Peyer's patch (tissue), 4 donors: ENCODE results near the gene CLDN18. TPM values are rescaled to one million over a fixed set of nuclear protein-coding genes. Genes with fewer than 3 reads are reported as not detected.

Experiments
- DNase-seq, 3 donors: peaks; one replicate each; pipeline ENCODE4 v3.0.0-alpha.2; 2017 to 2019
- H3K27ac ChIP-seq, 4 donors: fragments of 200-600 bp; sonication (generic); one replicate each; pipeline ENCODE4 v1.5.1; 2016 to 2019
- H3K27me3 ChIP-seq, 2 donors: fragments of 200-600 bp; sonication (generic); one replicate each; pipeline ENCODE4 v1.5.1; 2019
- H3K36me3 ChIP-seq, 3 donors: fragments of 200-600 bp; sonication (generic); one replicate each; pipeline ENCODE4 v1.5.1; 2016 to 2019
- H3K4me1 ChIP-seq, 4 donors: fragments of 200-600 bp; sonication (generic); one replicate each; pipeline ENCODE4 v1.5.1; 2016 to 2019
- H3K4me3 ChIP-seq, 4 donors: fragments of 200-600 bp; sonication (generic); 1 replicate in 3 of 4; 2 replicates in 1 of 4; pipeline ENCODE4 v1.5.1; 2016 to 2019; ENCODE audit warnings: mild to moderate bottlenecking in 1 of 4
- H3K9me3 ChIP-seq, 4 donors: fragments of 200-600 bp; sonication (generic); one replicate each; pipeline ENCODE4 v1.5.1; 2016 to 2019; ENCODE audit warnings: mild to moderate bottlenecking in 1 of 4
- POLR2A ChIP-seq, 2 donors: fragments of 450-650 bp; IDR thresholded peaks; one replicate each; pipeline ENCODE4 v1.5.1; 2017; ENCODE audit warnings: antibody characterized with exemption in 2 of 2, mild to moderate bottlenecking in 2 of 2, moderate library complexity in 2 of 2
- total RNA-seq, 4 donors: library from RNA; depleted of rRNA; stranded (reverse); fragments of >200 nt; gene quantifications; one replicate each; pipeline ENCODE4 v1.1.0, GENCODE V29; 2016
- TF ChIP-seq, protein P1 (sequence below), 6 experiments: fragments of 450-650 bp in 4 of 6; fragments of 200-600 bp in 2 of 6; sonication (generic) in 1 of 6; IDR thresholded peaks; one replicate each; pipeline ENCODE4 v1.5.1; 2017 to 2019; ENCODE audit warnings: antibody characterized with exemption in 6 of 6, mild to moderate bottlenecking in 3 of 6, moderate library complexity in 1 of 6

Gene CLDN18
- total RNA-seq, 4 donors from 2014 or later, result not detected

DNA sequence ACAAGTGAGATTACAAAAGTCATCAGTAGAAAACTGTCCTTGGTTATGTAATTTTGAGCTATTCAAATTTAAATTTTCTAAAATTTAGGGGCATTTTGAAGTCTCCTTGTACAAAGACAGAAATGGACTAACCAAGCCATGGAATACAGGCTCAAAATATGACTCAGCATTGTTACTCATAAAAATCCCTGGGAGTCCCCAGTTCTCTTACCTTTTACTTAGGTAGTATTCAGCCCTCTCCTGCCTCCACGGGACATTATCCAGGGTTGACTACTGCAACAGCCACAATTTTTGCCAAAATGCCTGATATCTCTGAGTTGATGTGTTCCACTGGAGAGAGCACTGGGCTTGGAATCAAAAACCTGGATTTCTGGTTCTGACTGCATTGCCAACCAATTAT is 25.0 kb downstream of the CLDN18 start:
- H3K9me3 ChIP-seq, result no peaks in the 10 kb centered on the region
- no peaks in the 10 kb centered on the region for H3K4me1 ChIP-seq
- no peaks in the 10 kb centered on the region for H3K27me3 ChIP-seq
- no peaks in the 10 kb centered on the region for H3K36me3 ChIP-seq
- no peak for DNase-seq
- no peak overlapping the region for H3K27ac ChIP-seq
- TF ChIP-seq, protein P1, sequence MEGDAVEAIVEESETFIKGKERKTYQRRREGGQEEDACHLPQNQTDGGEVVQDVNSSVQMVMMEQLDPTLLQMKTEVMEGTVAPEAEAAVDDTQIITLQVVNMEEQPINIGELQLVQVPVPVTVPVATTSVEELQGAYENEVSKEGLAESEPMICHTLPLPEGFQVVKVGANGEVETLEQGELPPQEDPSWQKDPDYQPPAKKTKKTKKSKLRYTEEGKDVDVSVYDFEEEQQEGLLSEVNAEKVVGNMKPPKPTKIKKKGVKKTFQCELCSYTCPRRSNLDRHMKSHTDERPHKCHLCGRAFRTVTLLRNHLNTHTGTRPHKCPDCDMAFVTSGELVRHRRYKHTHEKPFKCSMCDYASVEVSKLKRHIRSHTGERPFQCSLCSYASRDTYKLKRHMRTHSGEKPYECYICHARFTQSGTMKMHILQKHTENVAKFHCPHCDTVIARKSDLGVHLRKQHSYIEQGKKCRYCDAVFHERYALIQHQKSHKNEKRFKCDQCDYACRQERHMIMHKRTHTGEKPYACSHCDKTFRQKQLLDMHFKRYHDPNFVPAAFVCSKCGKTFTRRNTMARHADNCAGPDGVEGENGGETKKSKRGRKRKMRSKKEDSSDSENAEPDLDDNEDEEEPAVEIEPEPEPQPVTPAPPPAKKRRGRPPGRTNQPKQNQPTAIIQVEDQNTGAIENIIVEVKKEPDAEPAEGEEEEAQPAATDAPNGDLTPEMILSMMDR (IDR thresholded peaks at IDR 0.05), result no peak
- no peak for TF ChIP-seq POLR2A (IDR thresholded peaks at IDR 0.05)
- no peak overlapping the region for H3K4me3 ChIP-seq

DNA sequence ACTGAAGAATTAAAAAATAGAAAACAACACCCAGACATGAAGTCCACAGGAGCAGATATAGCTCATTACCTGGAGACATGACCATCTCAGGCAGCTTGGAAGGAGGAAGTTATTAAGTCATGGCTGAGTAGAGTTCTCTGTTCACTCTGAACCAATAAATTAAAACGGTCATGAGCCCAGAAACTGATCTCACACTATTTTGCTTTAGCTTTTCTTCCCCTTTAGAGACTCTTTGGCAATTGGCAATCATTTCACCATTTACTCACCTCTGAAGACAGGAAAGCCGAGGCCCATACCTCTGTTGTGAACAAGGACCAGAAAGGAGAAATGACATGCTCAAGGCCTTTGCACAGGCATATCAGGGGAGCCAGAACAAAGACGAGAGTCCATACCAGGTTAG is 26.6 kb downstream of the CLDN18 start:
- Histone ChIP-seq H3K27ac (no peak overlapping the region), H3K4me3 (no peak overlapping the region), H3K27me3 (no peaks in the 10 kb centered on the region), H3K36me3 (no peaks in the 10 kb centered on the region), H3K9me3 (no peaks in the 10 kb centered on the region), H3K4me1 (no peaks in the 10 kb centered on the region)
- no peak for DNase-seq
- TF ChIP-seq POLR2A (IDR thresholded peaks at IDR 0.05), result no peak
- TF ChIP-seq, protein P1 (IDR thresholded peaks at IDR 0.05), result no peak

DNA sequence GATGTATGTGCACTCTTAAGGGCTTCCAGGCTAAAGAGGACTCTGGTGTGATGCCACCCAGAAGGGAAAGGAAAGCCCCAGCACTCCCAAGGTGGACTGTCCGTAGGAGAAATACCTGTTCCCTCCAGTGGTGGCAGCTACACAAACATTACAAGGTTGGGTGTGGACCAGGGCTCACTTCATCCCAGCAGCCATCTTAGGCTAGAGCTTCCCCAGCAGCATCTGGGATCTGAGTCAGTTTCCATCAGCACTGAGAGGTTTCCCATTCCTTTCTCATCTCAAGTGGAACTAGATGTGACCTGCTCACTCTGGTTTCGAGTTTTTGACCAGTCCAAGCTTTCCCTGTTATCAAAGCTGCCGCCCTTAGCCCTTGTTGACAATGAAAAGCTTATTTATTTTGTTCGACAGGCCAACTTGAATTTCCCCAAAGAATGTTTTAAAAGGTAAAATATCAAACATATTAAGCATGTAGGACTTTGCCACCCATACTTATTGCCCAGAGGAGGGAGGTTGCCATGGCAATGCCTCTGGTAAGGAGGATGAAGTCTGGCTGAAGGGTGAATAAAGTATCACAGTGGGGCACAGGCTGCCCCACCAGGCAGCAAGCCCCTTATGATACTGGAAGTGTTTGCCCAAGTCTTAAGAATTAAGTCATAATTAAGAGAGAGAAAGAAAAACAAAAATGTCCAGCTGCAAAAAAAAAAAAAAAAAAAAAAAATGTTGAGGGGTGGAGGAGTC is 28.9 kb downstream of the CLDN18 start:
- no peak overlapping the region for H3K27ac ChIP-seq
- no peak for TF ChIP-seq POLR2A (IDR thresholded peaks at IDR 0.05)
- TF ChIP-seq, protein P1 (IDR thresholded peaks at IDR 0.05), result no peak
- H3K9me3 ChIP-seq, result no peaks in the 10 kb centered on the region
- no peak for DNase-seq
- no peaks in the 10 kb centered on the region for H3K27me3 ChIP-seq
- no peaks in the 10 kb centered on the region for H3K4me1 ChIP-seq
- H3K36me3 ChIP-seq, result no peaks in the 10 kb centered on the region
- H3K4me3 ChIP-seq, result no peak overlapping the region

DNA sequence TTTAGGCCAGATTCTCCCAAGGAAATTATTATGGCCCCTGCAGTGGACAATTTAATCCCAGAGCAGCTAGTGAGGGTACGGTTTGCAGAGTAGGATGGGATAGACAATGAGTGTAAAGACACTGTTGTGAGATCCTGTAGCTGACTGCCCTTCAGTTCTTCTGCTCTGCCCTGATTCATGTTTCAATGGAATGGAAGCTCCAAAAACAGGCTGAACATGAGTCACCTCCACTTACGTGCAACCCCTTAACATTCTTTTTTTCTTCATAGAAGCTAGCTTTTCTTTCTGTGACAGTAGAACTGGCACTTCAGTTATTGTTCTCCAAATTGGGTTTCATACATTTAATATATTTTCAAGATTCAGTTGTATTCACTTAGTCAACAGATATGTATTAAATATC is 32.1 kb downstream of the CLDN18 start:
- TF ChIP-seq POLR2A (IDR thresholded peaks at IDR 0.05), result no peak
- TF ChIP-seq, protein P1 (IDR thresholded peaks at IDR 0.05), result no peak
- Histone ChIP-seq H3K4me1 (no peaks in the 10 kb centered on the region), H3K27me3 (no peaks in the 10 kb centered on the region), H3K27ac (no peak overlapping the region), H3K4me3 (no peak overlapping the region), H3K36me3 (no peaks in the 10 kb centered on the region), H3K9me3 (no peaks in the 10 kb centered on the region)
- DNase-seq, result no peak

DNA sequence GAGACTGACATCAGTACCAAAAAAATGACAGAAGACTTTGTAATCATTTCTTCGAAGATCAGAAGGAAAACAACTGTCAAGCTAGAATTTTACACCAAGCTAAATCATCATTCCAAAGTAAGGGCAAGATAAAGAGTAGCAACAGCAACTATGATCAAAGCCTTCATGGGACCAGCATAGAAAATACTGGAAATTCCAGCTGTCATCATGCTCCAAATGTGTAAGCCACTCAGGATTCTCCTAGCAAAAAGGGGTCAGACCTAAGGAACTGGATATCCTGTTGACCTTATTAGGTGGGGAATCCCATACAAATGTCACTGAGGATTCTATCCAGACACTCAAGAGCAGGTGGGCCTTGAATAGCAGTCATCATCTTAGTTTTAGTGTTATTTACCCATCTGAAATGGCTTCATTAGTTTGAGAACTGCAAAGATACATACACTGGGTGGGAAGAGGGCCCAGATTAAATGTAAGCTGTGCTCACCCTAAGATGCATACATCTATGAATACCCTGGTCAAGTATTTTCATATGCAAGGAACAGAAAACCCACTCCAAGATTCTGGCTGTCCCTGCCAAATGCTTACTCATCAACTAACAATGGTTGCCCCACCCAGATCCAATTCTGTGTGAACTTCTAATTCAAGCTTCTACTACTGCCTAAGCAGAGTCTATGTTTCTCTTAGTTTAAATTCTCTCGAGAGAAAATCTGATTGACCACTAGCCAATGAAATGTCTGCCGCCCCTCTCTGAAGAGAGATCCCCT is 33.5 kb downstream of the CLDN18 start:
- H3K9me3 ChIP-seq, result no peaks in the 10 kb centered on the region

More for the DNA sequence above, 33.5 kb downstream of the CLDN18 start:
- no peak for TF ChIP-seq POLR2A (IDR thresholded peaks at IDR 0.05)
- TF ChIP-seq, protein P1 (IDR thresholded peaks at IDR 0.05), result no peak
- no peaks in the 10 kb centered on the region for H3K4me1 ChIP-seq
- H3K27me3 ChIP-seq, result no peaks in the 10 kb centered on the region
- no peak overlapping the region for H3K4me3 ChIP-seq
- DNase-seq, result no peak
- H3K36me3 ChIP-seq, result no peaks in the 10 kb centered on the region
- no peak overlapping the region for H3K27ac ChIP-seq
